Astrocyte (in vitro differentiated cells and primary cell): ENCODE data around the gene TBC1D2. TPM values are rescaled to one million over a fixed set of nuclear protein-coding genes. Genes with fewer than 3 reads are reported as not detected.
"Not testable (repeated sequence)": the region's sequence is repeated elsewhere in the genome, so short reads cannot be mapped to it uniquely, and the experiment has no call there.

Experiments
- DNase-seq: peaks from one replicate; pipeline ENCODE4 v3.0.0-alpha.2; 2010; ENCODE audit warnings: low read depth
- FAIRE-seq: peaks from 2 replicates; lab custom pipeline; 2011; peaks lifted over from hg19 to GRCh38; lab: Jason Lieb, UNC
- H2AFZ ChIP-seq: 2 replicates; pipeline ENCODE4 v1.6.0; 2012; ENCODE audit warnings: low read depth, low read length, inconsistent platforms
- H3K27ac ChIP-seq: 2 replicates; pipeline ENCODE4 v1.5.1; 2011; ENCODE audit warnings: low read depth, low read length, inconsistent platforms
- H3K27me3 ChIP-seq: 2 replicates; pipeline ENCODE4 v1.6.0; 2011; ENCODE audit warnings: low read length, inconsistent platforms; ENCODE audit not compliant: insufficient read depth
- H3K36me3 ChIP-seq: 2 replicates; pipeline ENCODE4 v1.5.1; 2011; ENCODE audit warnings: low read length, inconsistent platforms; ENCODE audit not compliant: insufficient read depth
- H3K4me1 ChIP-seq: 2 replicates; pipeline ENCODE4 v1.5.1; 2011; ENCODE audit warnings: low read length, inconsistent platforms; ENCODE audit not compliant: insufficient read depth
- H3K4me2 ChIP-seq: 2 replicates; pipeline ENCODE4 v1.6.0; 2012; ENCODE audit warnings: low read length, inconsistent platforms
- H3K4me3 ChIP-seq: 2 replicates; pipeline ENCODE4 v1.5.1; 2011; ENCODE audit warnings: low read depth, mild to moderate bottlenecking, low read length, inconsistent platforms; ENCODE audit not compliant: insufficient read depth
- H3K79me2 ChIP-seq: 2 replicates; pipeline ENCODE4 v1.6.0; 2012; ENCODE audit warnings: mild to moderate bottlenecking, low read length, inconsistent platforms; ENCODE audit not compliant: insufficient read depth
- H3K9ac ChIP-seq: 2 replicates; pipeline ENCODE4 v1.6.0; 2012; ENCODE audit warnings: mild to moderate bottlenecking, low read length, inconsistent platforms
- H3K9me3 ChIP-seq: 2 replicates; pipeline ENCODE4 v1.5.1; 2012; ENCODE audit warnings: low read depth, mild to moderate bottlenecking, low read length, inconsistent platforms; ENCODE audit not compliant: insufficient read depth
- H4K20me1 ChIP-seq: 2 replicates; pipeline ENCODE4 v1.6.0; 2012; ENCODE audit warnings: low read length, inconsistent platforms; ENCODE audit not compliant: insufficient read depth
- H3K27ac Mint-ChIP-seq: one replicate; pipeline ENCODE4 v1.8.0; 2021; ENCODE audit warnings: mild to moderate bottlenecking, mixed read lengths; ENCODE audit not compliant: unreplicated experiment
- H3K27me3 Mint-ChIP-seq: one replicate; pipeline ENCODE4 v1.8.0; 2021; ENCODE audit warnings: low read depth, mixed read lengths; ENCODE audit not compliant: unreplicated experiment
- H3K36me3 Mint-ChIP-seq: one replicate; pipeline ENCODE4 v1.8.0; 2021; ENCODE audit warnings: low read depth, mixed read lengths; ENCODE audit not compliant: unreplicated experiment
- H3K4me1 Mint-ChIP-seq: one replicate; pipeline ENCODE4 v1.8.0; 2021; ENCODE audit warnings: low read depth, mixed read lengths; ENCODE audit not compliant: unreplicated experiment
- H3K4me3 Mint-ChIP-seq: one replicate; pipeline ENCODE4 v1.8.0; 2021; ENCODE audit warnings: mild to moderate bottlenecking, moderate library complexity, mixed read lengths; ENCODE audit not compliant: unreplicated experiment
- H3K9me3 Mint-ChIP-seq: one replicate; pipeline ENCODE4 v1.8.0; 2021; ENCODE audit warnings: mild to moderate bottlenecking, mixed read lengths; ENCODE audit not compliant: unreplicated experiment
- EZH2 ChIP-seq: IDR thresholded peaks from 2 replicates; pipeline ENCODE4 v1.6.1; 2012; ENCODE audit warnings: mild to moderate bottlenecking, low read length, inconsistent platforms; ENCODE audit not compliant: insufficient read depth
- total RNA-seq: library from RNA; stranded (reverse); gene quantifications from 2 replicates; pipeline ENCODE4 v1.2.1, GENCODE V29; 2021
- TF ChIP-seq, protein P1 (sequence below): IDR thresholded peaks from 2 replicates; pipeline ENCODE4 v1.5.1; 2011; ENCODE audit warnings: low read depth, mild to moderate bottlenecking, inconsistent platforms, low read length, moderate library complexity; ENCODE audit not compliant: insufficient read depth

TBC1D2 gene
- total RNA-seq, 1 donor from 2014 or later = 9.6 TPM

DNA sequence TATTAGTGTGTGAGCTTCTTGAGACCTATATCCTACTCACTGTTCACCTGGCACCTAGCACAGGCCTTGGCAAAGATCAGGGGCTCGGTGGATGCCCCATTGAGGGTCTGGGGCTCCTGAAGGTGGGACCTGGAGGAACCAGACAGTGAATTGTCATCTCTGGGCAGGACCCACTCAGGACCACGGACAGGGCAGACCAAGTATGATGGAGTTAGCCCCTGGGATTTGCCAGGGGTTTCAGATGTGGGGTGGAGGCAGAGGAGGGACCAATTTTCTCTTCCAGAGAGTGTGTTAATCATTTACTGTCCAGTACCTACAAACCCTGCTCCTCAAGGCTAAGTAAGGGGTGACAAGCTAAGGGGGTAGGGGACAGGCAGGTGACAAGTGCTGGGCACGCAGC lies 29.3 kb upstream of the TBC1D2 start:
- Histone ChIP-seq H3K36me3 (no peaks in the 10 kb centered on the region), H3K4me1 (no peaks in the 10 kb centered on the region), H3K27me3 (peaks cover 24% of the 10 kb centered on the region), H3K27ac (no peak overlapping the region), H3K4me2 (no peak overlapping the region), H3K9me3 (no peaks in the 10 kb centered on the region), H3K79me2 (no peaks in the 10 kb centered on the region), H2AFZ (no peak overlapping the region), H3K4me3 (no peak overlapping the region), H3K9ac (no peak overlapping the region), H4K20me1 (no peaks in the 10 kb centered on the region)
- FAIRE-seq (no peak), DNase-seq (no peak)
- Mint-ChIP-seq H3K27me3 (peaks cover 28% of the 10 kb centered on the region), H3K9me3 (peaks cover under 1% of the 10 kb centered on the region), H3K36me3 (no peaks in the 10 kb centered on the region), H3K4me3 (no peak overlapping the region), H3K27ac (no peak overlapping the region), H3K4me1 (peaks cover 6% of the 10 kb centered on the region)
- TF ChIP-seq, protein P1, sequence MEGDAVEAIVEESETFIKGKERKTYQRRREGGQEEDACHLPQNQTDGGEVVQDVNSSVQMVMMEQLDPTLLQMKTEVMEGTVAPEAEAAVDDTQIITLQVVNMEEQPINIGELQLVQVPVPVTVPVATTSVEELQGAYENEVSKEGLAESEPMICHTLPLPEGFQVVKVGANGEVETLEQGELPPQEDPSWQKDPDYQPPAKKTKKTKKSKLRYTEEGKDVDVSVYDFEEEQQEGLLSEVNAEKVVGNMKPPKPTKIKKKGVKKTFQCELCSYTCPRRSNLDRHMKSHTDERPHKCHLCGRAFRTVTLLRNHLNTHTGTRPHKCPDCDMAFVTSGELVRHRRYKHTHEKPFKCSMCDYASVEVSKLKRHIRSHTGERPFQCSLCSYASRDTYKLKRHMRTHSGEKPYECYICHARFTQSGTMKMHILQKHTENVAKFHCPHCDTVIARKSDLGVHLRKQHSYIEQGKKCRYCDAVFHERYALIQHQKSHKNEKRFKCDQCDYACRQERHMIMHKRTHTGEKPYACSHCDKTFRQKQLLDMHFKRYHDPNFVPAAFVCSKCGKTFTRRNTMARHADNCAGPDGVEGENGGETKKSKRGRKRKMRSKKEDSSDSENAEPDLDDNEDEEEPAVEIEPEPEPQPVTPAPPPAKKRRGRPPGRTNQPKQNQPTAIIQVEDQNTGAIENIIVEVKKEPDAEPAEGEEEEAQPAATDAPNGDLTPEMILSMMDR = no peak
- no peak for TF ChIP-seq EZH2

- not testable (repeated sequence) for H3K4me3 Mint-ChIP-seq, H3K27ac Mint-ChIP-seq, H3K9me3 Mint-ChIP-seq, FAIRE-seq, H3K9me3 ChIP-seq, H3K27ac ChIP-seq, H3K4me1 ChIP-seq, H3K4me2 ChIP-seq, H3K36me3 ChIP-seq, H3K9ac ChIP-seq, H2AFZ ChIP-seq, H3K79me2 ChIP-seq, H3K4me3 ChIP-seq, H3K36me3 Mint-ChIP-seq, H4K20me1 ChIP-seq, H3K4me1 Mint-ChIP-seq, DNase-seq
- peaks cover 33% of the 10 kb centered on the region for H3K27me3 Mint-ChIP-seq
- H3K27me3 ChIP-seq = peaks cover 37% of the 10 kb centered on the region
Observed at GRCh38 chr9:98283143-98283542, 27.7 kb upstream of the TBC1D2 start.

- Mint-ChIP-seq H3K27ac (no peak overlapping the region), H3K36me3 (no peaks in the 10 kb centered on the region), H3K4me3 (no peak overlapping the region), H3K9me3 (peaks cover 3% of the 10 kb centered on the region), H3K27me3 (peaks cover 36% of the 10 kb centered on the region), H3K4me1 (no peaks in the 10 kb centered on the region)
- H3K79me2 ChIP-seq = no peaks in the 10 kb centered on the region
- DNase-seq = no peak
- no peaks in the 10 kb centered on the region for H3K4me1 ChIP-seq
- no peaks in the 10 kb centered on the region for H3K36me3 ChIP-seq
- no peak overlapping the region for H3K9ac ChIP-seq
- FAIRE-seq = no peak
- no peak overlapping the region for H3K4me2 ChIP-seq
- TF ChIP-seq, protein P1 = no peak
- no peak for TF ChIP-seq EZH2
- no peaks in the 10 kb centered on the region for H4K20me1 ChIP-seq
- no peak overlapping the region for H3K4me3 ChIP-seq
- peaks cover 43% of the 10 kb centered on the region for H3K27me3 ChIP-seq
- H3K27ac ChIP-seq = no peak overlapping the region
- H3K9me3 ChIP-seq = no peaks in the 10 kb centered on the region
- no peak overlapping the region for H2AFZ ChIP-seq
Observed at GRCh38 chr9:98281281-98281680, 25.8 kb upstream of the TBC1D2 start.
